NOMO-1 (cell line): ENCODE results near the gene TENT5C.
"Not testable (repeated sequence)": the region's sequence is repeated elsewhere in the genome, so short reads cannot be mapped to it uniquely, and the experiment has no call there.

Experiments
- DNase-seq, 2 experiments: peaks; one replicate each; lab custom pipeline; 2025; ENCODE audit not compliant: unreplicated experiment in 2 of 2; lab: John Stamatoyannopoulos, UW

TENT5C gene

DNA sequence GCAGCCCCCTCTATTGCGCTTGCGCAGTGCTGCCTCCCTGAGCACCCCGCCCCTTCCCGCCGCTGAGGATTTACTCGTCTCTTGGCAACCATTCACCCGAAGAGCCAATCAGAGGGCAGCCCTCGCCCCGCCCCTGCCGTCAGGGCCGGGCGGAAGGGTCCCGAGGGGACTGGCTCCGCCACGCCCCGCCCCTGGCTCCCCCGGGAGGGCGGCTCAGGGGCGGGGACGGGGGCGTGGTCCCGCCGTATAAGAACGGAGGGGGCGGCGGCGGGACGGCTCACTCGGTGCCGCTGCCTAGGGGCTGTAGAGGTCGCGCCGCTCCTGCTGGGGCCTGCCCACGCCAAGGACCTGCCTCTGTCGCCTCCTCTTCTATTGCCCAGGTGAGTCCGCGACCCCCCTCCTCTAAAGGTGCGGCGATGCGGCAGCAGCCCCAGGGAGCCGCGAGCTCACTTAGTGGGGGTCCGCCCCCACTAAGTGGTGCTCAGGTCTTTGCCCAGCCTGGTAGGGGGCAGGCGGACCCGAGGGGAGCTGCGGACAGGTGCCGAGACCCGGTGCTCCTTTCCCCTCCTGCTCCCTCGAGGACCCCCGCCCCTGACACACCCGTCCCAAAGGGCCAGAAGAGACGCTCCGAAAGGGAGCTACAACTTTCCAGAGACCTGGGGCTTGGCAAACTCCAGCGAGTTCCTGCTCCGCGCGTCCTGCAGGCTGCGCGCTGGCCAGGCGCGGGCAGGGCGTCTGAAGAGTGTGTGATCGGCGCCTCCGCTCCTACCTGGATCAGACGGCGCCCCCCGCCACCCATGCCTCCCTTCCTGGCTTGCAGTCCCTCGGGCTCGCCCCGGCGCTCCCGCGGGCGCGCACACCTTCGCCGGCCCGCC is at the start of gene TENT5C:
TSS of gene TENT5C (plus strand) at position 275 of the 875 bp plus-strand sequence. CDS start 16,821 bp downstream, outside the sequence.
- peak; percentile 95 to 97 for DNase-seq

DNA sequence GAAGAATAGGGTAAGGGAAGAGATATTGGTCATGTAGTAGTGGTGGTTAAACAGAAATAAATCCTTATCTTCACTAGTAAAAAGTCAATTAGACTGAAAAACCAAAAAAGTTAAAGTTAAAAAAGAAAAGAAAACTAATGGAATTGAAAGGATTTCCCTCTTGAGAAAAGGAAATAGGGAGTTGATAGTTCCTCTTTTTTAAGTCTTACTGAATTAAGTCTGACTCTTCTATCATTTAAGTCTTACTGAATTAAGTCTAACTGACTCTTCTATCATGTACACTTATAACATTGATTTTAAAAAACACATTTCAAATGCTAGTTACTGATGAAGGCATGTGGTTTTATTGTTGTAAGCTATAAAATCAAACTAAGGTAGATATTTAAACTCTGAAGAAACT is 49.5 kb upstream of the TENT5C start:
- peak in 1 of 2 experiments; percentile 33 for DNase-seq

DNA sequence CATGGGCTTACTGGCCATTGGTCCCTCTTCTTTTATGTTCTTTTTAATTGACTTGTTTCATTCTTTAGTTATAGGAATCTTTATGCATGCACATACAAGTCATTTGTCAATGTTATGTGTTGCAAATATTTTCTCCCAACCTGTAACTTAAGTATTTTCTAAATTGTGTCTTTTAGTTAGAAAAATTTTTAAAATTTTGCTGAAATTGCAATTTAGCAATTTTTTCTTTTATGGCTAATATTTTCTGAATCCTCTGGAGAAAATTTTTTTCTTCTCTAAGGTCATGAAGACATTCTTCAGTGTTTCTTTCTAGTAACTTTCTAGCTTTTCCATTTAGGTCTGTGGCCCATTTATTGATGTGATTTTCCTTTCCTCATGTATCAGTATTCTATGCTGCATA is 48.9 kb upstream of the TENT5C start:
- DNase-seq, result no peak

DNA sequence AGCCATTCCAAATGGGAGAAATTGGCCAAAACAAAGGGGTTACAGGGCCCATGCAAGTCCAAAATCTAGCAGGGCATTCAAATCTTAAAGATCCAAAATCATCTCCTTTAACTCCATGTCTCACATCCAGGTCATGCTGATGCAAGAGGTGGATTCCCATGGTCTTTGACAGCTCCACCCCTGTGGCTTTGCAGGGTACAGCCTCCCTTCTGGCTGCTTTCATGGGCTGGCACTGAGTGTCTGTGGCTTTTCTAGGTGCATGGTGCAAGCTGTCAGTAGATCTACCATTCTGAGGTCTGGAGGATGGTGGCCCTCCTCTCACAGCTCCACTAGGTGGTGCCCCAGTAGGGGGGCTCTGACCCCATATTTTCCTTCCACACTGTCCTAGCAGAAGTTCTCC is 47.4 kb upstream of the TENT5C start:
- DNase-seq, result not testable (repeated sequence)

DNA sequence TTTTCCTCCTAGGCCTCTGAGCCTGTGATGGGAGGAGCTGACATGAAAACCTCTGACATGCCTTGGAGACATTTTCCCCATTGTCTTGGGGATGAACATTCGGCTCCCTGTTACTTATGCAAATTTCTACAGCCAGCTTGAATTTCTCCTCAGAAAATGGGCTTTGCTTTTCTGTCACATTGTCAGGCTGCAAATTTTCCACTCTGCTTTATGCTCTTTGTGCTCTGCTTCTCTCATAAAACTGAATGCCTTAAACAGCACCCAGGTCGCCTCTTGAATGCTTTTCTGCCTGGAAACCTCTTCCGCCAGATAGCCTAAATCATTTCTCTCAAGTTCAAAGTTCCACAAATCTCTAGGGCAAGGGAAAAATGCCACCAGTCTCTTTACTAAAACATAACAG is 46.7 kb upstream of the TENT5C start:
- no peak for DNase-seq

DNA sequence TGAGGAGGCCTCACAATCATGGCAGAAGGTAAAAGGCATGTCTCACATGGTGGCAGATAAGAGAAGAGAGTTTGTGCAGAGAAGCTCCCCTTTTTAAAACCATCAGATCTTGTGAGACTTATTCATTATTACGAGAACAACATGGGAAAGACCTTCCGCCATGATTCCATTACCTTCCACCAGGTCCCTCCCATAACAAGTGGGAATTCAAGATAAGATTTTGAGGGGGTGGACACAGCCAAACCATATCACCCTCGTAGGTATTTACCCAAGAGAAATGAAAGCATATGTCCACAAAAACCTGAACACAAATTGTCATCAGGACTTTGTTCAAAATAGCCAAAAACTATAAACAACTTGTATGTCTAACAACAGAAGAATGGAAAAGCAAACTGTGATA is 45.9 kb upstream of the TENT5C start:
- no peak for DNase-seq

DNA sequence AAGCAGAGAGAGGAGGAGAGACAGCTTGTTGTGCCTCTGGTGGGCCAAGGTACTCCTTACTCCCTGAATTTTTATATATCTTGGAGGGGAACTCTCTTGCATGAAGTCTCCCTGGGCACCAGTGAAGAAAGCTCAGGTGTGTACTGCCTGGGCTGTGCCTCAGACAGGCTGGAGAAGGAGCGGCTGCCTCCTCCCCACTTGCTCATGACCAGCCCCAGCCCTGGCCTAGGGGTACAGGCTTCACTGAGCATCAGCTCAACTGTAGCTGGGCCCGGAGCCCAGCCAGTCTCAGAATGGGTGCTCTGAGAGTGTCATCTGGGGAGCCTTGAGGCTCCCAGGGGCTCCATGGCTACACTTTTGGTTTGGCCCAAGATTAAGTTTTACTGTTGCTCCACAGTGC is 44.8 kb upstream of the TENT5C start:
- no peak for DNase-seq

DNA sequence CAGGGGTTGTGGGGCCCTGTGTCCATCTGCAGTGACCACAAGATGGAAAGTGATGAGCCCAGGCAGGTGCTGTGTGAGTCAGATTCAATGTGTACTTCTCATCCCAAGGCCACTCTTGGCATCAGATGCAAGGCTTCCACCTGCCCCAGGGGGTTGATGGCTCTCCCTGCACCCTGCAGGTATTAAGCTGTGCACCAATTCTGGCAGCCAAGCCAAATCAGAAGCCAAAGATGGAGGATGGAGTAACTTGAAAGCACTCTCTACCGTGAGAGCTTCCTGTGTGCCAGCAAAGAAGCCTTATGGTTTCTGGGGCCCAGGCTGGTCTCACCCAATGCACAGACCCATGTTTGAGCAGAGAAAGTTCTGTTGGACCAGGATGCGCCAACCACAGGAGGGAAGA is 44.3 kb upstream of the TENT5C start:
- no peak for DNase-seq

DNA sequence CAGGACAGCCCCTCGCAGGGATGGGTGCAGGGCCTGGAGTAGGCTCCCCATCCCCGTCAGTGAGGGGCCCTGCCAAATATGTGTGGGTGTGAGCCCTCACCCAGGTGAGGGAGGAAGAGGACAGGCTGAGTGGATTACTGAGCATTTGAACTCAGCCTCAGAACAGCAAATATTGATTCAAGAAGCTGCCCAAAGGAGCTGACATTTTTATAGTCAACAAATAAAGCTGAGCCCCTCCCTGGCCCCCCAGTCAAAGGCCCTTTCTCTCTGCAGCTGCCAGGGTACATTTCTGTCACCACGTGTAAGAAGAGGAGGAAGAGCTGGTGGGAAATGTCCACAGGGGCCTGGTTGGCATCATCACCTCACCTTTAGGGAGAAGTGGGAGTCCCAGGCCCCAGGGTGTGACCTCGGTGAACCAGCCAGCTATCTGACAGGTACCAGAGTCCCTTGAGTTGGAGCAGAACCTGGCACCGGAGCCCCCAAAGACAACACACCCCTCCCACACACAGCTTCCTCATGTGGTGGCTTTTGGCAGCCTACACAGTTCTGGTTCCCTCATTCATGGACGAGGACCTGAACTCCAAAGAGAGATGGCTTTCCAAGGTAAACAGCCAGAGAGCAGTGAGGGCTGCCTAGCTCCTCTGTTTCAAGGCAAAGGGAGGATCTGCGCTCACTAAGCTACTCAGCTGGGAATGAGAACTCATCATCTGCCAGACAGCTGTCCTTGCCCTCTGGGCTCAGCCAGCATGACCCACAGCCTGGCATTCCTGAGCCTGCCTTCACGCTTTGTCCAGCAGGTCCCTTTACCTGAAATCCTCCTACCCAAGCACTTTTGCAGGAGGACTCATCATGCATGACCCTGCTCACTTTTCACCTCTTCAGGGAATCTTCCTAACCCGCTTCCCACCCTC is 43.0 kb upstream of the TENT5C start:
- DNase-seq, result no peak

DNA sequence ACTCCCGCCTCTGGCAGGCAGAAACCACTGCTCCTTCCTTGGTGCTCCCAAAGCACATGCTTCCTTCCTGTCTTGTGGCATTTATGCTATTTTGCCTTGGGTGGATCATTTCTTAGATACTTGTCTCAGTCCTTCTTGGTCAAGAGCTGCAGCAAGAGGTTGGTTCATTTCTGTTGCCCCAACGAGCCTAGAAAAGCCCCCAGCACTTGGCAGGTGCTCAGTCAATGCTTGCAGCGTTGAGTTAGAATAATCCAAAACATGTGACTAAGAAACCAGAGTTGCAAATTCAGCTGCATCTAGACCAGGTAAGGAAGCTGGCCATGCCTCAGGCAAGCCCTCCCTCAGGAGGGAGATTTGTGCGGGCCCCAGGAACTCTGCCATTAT is 42.4 kb upstream of the TENT5C start:
- no peak for DNase-seq

DNA sequence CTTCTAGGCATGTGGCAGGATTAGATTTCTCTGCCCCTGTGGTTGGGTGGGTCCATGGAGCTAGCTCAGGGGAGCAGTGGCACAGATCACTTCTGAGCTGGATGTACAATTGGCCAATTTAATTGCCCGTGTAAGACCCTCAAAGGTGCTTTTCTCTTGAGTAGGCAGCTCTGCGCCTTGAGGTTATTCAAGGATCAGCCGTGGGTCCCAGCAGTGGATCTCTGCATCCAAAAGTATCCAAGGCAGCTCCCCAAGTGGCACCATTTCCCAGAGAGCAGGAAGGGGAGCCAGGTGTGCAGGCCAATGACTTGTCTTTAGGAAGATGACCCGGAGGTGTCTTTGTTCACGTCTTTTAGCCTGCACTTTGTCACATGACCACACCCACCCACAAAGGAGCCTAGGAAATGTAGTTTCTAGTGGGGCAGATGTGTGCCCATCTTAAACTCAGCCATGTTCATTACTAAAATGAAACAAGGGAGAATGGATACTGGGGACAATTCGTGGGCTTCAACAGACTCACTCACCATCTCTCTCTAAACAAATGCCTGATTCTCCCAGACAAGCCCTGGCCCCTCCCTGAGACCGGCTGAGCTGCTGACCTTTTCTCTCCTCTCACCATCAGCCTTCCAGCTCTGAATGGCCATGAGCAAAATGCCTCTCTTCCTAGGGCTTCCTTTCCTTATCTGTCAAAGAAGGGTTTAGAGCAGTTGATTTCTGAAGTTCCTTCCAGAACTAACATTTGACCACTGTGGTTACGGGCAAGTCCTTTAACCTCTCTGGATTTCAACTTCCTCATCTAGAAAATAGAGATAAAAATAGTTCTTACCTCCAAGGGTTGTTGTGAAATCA is 41.4 kb upstream of the TENT5C start:
- DNase-seq, result peak; percentile 40 to 72

DNA sequence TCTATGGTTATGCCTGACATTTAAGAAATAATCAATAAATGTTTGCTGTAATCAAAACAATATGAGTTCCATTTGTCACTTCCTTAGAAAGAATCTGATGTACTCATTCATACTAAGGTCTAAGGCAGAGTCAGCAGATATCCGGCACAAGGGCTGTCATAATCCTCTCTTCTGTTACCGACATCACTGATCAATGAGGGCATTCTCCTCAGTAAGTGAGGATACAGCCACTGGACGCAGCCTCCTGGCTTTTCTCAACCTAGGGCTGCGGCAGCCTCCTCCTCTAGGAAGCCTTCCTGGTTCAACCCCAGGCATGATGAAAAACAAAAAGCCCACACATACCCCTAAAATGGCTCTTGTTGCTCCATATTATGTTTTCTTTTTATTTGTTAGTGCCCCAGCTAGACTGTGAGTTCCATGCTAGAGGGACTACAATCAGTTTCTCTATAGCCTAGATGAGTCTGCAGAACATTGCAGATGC is 40.7 kb upstream of the TENT5C start:
- DNase-seq, result no peak

DNA sequence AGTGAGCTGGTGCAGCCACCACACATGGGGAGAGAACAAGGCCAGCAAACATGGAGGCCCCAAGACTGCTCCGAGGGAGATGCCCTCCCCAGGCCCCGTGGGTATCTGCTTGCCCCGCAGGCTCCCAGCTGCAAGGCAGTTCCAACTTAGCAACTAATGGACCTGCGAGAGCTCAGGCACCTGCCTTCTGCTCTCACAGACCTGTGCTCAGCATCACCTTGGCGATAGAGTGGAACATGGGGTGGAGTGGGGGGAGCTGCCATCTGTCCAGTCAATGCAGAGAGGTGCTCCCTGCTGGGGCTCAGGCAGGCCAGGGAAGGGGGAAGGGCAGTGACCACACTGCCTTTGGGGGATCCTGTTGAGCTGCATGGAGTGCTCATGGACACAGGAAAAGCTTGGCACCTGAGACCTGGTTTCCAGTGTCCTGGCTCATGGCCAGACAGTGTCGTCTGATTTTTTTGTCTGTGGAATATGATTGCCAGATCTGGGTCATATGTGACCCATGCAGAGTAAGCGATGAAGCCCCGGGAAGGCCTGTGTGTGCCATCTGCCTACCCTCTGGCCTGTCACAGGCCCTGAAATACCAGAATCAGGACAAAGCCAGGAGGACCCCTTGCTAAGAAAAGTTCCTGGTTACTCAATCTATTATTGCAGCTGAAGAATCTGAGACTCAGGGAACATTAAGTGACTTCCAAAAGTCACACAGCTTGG is 39.9 kb upstream of the TENT5C start:
- no peak for DNase-seq

DNA sequence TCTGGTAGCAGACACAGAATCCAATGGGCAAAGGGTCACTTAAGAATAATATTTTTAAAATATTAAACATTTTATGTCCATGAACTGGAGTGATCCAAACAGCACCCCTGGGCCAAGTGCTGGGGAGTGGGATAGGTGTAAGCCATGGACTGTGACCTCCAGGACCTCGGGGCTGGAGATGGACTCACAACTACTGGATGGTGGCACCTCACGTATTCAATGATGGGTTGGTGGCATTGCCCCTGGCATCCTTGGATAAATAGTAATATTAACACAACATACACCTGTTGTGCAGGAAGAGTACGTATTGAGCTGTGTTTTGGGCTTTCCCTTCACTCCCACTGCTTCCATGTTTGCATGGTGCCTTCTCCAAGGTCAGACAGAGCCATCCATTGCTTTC is 39.3 kb upstream of the TENT5C start:
- DNase-seq, result no peak

DNA sequence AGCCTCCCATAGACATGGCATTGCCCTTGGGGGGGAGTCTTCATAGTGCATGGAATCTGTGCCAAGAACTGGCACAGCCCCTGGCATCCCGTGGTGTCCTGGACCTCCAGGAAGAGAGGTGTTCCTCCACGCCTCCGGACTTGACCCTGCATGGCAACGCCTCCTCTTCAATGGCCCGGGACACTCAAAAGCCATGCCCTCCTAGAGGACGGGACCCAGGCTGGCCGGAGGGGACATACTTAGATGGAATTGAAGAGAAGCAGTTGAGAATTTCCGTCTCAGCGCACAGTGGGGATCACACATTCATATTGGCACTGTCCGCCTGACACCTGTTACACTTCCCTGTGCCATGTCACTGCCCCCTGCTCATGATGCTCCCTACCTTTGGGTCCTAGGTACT is 38.4 kb upstream of the TENT5C start:
- no peak for DNase-seq

DNA sequence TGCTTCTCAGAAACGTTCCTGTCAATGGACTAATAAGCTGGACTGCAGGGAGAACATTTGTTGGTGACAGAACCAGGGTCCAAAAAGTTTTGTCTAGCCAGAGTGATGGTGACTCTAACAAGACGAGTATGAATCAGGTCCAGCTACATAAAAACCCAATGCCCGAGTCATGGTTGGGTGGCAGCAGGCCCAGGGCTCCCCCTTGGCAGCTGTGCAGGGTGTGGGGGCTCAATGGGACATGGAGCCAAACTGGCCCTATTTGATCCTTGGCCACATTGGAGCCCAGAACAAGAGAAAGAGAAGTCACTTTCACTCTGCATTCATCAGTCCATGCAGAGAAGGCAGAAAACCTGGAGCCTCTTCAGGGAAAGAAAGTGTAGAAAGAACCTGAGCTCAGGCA is 37.9 kb upstream of the TENT5C start:
- no peak for DNase-seq

DNA sequence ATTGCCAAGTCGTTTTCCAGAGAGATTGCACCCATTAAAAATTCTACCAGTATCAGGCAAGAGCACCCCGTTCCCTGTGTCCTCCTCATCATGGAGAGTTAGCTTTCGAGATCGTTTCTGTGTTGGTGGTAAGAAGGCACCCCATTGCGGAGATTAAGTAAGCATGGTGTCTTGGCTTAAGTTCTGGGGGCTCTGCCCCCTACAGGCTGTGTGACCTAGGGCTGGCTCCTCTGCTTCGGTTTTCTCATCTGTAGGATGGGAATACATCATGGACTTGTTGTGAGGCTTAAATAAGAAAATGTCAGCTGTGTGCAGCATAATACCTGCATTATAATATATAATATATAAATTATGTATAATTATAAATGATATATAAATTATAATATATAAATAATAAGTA is 36.8 kb upstream of the TENT5C start:
- DNase-seq, result no peak

DNA sequence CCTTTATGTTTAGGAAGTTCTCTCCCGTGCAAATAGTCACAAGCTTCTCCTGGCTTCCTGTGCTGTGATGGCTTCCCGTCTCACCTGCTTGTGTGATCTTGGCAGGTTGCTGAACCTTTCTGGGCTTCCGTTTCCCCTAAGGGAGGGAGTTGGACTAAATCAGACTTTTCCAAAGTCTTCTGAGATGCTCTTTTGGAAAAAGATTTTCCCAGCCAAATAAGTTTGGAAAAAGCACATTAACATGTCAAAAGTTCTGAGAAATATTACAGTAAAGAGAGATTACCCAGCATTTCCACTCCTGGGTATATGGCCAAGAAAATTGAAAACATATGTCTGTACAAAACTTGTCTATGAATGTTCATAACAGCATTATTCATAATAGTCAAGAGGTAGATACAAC is 36.0 kb upstream of the TENT5C start:
- DNase-seq, result no peak

DNA sequence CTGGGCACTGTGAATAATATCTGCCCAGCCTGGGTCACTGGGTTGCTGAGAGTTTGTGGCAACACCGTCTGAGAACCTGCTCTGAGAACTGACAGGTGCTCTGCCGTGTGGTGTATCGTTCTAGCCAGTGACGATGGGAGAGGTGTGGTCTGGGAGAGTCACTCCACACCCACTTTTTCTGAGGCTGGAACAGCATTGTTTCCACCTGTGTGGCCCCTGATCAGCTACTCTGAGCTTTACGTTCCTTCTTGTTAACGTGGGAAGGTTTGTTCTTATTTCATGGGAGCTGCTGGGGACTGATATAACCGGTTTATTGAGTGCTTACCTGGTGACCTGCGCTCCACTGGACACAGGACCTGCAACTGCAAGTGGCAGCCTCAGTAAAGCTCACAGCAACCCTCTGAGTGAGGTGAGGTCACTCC is 34.8 kb upstream of the TENT5C start:
- no peak for DNase-seq

DNA sequence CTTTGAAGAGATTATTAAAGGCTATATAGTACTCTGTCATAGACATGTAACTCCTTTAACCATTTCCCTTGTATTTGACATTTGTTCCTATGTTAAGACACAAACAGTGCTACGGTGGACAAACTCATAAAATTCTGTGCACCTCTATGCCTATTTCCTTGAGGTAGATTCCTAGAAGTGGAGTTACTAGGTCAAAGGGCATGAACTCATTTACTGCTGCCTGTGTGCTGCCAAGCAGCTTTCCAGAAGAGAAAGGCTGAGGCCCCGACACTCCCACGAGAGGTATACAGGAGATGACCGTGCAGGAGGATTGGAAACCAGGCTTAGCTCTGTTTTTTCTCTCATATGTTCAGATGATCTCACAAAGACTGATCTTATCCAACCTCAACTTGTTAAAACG is 34.4 kb upstream of the TENT5C start:
- no peak for DNase-seq
